Measurements from ENCODE around the gene WSCD1.

The WSCD1 gene

DNA sequence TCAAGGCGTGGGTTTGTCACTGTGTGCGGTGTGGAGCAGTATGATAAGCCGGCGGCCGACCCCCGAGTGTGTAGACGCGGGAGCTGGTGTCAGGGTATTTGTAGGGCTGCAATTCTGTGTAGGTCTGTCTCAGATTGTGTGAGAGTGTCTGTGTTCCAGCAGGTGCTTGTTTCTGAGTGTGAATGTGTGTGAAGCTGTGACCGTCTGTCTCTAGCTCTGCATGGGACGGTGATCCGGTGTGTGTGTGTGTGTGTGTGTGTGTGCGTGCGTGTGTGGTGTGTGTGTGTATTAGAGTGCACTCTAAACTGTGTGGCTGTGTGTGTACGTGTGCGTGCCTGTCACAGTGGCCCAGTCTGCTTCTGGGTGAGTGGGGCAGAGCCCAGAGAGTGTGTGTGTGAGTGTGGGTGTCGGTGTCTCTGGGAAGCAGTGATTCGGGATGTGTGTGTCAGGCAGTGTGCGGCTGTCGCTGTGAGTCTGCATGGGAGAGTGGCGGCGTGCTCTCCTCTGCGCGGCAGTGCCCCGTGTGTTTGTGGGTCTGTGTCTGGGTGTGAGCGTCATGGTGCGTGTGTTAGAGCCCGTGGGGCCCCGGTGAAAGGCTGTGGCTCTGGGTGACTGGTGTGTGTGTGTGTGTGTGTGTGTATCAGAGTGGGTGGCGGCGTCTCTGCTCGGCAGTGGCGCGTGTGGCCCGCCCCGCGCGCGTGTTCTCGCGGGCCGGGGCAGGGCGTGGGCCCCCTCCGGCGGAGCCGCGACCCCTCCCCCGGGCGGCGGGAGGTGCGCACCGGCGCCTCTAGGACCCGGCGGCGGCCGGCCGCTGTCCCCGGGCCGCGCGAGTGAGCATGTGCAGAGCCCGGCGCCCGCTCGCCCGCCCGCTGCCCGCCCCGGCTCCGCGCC lies at the start of gene WSCD1:
Gene WSCD1 (plus strand): TSS at position 841 of the 891 bp plus-strand sequence. CDS start 10,280 bp downstream, outside the sequence.
- peak; percentile 21 for DNase-seq

DNA sequence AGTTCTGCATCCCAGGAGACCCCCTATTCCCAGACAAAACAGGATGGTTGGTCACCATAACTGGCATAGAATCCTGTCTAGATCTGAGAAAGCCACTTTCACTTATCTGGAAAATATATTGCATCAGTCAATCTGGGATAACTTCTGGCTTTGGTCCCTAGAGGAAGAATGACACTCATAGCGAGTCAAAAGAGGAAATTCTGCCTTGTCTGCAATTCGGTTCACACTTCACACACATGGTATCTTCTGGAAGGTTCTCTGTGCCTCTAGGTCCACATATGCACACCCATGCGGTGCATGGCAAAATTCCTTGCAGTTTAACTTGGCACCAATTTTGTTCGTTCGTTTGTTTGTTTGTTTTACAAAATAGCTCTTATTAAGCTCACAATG lies 49.2 kb upstream of the WSCD1 start:
- no peak for DNase-seq

DNA sequence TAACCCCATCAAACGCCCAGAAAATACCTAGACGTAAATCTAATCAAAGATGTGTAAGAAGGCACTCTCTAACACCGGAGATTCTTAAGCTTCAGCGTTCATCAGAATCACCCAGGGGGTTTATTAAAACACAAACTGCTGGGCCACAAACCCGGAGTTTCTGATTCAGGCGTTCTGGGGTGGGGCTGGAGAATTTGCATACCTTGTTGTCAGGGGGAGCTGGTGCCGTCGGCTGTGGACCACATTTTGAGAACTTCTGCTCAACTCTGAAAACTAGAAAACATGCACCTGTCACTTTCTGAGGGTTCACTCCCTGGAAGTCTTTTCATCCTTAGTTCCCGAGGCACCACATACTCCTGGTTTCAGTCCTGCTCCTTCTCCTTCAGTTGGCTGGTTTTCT lies 48.6 kb upstream of the WSCD1 start:
- no peak for DNase-seq

- DNase-seq, result no peak
These were observed 46.9 kb upstream of the WSCD1 start for GRCh38 chr17:6023036-6023831.

- no peak for DNase-seq
These were observed 45.6 kb upstream of the WSCD1 start for GRCh38 chr17:6024576-6024975.

DNA sequence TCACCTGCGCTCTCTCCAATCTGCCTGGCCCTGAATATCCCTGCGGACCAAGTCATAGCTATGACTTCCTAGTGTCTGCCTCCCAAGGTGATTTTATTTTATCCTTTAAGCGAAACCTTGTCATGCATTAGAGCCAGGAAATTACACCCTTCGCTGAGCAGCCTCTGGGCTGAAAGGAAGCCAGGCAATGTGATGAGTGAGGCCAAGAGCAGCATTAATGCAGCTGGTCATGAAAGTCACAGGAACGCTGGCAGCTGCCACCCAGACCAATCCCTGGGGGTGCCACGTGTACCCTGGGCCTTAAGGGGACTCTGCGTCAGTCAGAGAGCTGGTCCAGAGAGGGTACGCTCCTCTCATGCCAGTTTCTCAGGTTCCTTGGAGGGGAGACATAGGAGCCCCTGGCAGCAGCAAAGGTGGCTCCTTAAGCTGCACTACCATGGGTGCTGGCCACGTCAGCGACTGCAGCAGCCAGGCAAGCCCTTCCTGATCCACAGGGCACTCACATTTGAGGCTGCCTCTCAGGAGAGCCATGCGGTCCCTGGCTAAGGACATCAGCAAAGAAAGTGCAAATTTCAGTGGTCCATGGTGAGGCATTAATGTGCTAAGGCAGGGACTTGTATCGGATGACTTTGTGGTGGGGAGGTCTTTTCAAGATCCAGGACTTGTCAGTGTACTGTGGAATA lies 42.7 kb upstream of the WSCD1 start:
- no peak for DNase-seq

DNA sequence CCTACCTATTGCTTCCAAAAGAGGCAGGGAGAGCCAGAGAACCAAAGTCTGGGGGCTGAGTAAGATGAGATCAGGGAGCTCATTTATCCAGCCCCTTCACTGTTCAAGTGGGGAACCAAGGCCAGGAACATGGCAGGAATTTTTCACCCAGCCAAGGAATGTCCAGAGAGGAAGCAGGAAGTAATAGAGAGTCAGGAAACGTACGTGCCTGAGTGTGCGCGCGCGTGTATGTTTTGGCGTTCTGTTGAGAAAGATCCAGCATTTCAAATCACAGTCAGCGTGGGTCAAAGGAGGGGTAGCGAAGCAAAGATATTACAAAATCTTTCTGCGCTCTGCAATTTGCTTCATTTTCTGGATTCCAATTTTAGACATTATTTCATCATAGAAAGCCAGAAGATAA lies 41.9 kb upstream of the WSCD1 start:
- DNase-seq, result no peak

GRCh38 chr17:6035801-6036394 lies 34.3 kb upstream of the WSCD1 start:
- no peak for DNase-seq

DNA sequence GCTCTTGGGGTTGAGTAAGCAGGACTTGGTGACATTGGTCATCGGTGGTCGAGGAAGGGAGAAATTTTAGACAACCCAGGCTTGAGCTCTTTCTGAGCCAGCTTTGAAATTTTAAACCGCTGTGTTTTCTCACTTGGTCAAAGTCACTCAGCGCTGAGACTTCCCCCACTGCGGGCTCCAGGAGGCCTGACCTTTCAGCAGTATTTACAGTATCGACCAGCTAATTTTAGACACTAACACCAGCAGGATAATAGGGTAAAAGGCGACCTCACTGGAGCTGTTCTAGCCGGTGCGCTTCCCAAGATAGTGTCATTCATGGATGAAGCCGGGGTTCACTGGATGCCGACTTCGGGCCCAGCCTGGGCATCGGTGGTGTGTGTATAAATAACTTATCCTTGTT lies 29.7 kb upstream of the WSCD1 start:
- DNase-seq, result no peak

DNA sequence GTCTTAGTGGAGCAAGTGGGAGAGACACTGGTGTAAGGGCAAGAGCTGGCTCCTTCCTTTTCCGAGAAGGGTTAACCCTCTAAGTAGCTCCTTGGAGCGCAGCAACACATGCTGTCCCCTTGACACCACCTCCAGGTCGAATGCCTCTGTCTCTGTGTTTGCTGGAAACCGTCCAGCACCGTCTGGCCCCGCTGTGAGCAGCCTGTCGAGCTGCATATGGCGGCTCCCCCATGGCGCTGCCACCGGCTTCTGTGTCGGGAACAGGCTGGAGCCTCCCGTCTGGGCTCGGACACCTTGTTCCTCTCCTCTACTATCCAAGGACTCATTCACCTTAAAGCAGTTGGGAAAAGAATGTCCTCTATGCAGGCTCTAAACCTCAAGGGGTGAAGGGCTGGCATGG lies 28.9 kb upstream of the WSCD1 start:
- no peak for DNase-seq

- DNase-seq, result no peak
These were observed 26.8 kb upstream of the WSCD1 start for GRCh38 chr17:6043405-6043804.

DNA sequence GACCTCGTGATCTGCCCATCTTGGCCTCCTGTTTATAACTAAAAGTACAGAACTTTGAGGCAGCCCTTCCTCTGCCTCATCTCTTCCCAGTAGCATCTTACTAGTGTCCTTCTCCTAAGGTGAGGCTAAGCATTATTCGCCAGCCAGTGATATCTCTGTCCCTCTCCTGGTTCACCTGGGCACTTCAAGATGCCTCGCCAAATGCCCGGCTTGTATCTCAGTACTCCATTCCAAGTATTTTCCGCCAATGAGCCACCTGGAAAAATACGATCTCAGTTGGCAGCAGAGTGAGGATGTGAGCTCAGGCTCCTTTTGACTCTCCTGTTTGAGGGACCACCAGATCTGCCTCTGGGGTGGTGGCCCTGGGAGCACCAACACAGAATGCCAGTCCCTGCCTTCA lies 25.9 kb upstream of the WSCD1 start:
- no peak for DNase-seq

DNA sequence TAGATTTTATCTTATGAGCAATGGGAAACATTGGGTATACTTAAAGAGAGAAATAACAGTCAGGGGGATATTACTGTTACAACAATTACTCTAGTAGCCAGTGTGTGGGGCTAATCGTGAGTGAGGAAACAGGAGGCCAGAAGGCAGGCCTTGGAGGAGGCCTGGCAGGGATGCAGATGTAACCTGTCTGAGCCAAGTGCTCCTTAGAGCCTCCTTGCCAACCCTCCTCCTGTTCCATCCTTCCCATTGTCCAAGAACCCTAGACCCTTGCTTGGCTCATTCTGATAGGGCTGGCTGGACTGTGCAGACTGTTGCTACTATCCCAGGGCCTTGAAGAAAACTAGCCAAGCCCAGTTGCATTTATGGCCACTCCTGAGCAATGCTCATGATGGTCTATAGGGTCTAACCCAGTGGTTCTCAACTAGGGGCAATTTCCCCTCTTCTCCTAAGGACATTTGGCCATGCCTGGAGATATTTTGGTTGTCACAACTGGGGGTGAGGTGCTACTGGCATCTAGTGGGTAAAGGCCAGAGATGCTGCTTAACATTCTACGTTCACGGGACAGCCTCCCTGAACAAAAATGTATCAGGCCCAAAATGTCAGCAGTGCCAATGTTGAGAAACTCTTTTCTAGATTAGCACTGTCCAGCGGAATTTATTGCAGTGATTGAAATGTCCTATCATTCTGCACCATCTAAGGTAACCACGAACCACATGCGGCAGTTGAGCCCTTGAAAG lies 24.4 kb upstream of the WSCD1 start:
- DNase-seq, result no peak

DNA sequence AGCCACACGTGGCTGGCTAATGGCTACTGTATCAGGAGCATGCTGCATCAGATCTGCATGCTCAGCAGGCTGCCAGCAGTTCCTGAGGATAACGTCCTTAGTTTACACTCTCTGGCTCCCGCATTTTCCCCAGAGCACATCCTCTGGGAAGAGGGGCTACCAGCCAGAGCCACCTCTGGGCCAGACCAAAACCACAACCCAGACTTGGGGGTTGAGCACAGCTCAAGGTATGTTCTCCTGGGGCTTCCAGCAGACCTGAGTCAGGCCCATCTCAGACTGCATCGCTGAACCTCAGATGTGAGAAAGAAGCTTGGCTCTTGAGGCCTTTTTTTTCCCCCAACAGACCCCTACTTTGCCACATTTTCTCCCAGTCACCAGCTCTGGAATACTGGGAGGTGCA lies 23.7 kb upstream of the WSCD1 start:
- no peak for DNase-seq

- DNase-seq, result no peak
These were observed 23.2 kb upstream of the WSCD1 start for GRCh38 chr17:6046931-6047330.

DNA sequence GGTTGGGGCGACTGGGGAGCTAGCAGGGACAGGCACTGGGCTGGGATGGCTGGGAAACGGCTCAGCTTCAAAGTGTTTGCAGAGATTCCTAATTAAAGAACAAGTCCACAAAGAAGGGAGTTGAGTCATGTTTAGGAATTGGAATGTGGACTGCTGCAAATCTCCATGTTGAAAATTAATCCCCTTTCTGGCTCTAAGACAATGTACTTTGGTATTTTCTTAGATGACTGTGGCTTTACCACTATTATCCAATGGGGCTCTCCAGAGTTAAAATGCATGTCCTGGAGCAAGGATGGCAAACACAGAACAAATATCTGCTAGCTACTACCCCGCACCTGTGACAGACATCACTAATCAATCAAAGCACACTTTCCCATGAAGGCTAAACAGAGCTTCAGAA lies 22.2 kb upstream of the WSCD1 start:
- DNase-seq, result no peak

GRCh38 chr17:6048486-6048885 lies 21.7 kb upstream of the WSCD1 start:
- DNase-seq, result no peak

DNA sequence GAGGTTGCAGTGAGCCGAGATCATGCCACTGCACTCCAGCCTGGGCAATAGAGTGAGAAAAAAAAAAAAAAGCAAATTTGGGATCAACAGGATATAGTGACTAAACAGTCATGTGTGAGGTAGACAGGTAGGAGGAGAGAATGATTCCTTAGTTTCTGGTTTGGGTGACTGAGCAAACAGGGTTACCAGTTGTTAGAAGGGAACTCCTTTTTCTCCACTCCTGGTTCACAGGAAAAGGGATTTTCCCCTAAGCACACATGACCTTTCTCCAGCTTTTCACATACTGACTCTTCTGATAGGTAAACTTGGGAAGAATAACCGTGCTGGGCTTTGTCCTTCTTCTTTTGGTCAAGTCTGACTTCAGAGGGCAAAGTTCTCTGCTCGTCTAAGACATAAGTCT lies 17.3 kb upstream of the WSCD1 start:
- DNase-seq, result no peak

DNA sequence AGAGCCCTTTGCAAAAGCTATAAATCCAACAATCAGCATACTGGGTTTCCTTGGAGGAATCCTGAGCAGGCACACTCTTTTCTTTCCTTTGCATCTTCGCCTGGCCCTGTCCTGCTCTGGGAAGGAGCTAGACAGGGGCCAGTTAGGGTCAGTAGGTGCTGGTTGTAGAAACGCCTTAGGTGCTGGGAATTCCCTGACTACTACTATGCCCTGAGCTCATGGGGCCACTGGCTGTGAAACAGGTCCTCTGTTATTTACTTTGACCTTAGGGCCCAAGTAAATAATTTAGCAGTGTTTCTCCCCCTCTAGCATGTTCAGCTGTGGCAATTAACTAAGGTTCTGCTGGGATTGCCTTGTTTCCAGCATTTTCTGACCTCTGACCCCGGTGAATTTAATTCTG lies 15.8 kb upstream of the WSCD1 start:
- no peak for DNase-seq

- no peak for DNase-seq
These were observed 14.1 kb upstream of the WSCD1 start for GRCh38 chr17:6056104-6056503.

DNA sequence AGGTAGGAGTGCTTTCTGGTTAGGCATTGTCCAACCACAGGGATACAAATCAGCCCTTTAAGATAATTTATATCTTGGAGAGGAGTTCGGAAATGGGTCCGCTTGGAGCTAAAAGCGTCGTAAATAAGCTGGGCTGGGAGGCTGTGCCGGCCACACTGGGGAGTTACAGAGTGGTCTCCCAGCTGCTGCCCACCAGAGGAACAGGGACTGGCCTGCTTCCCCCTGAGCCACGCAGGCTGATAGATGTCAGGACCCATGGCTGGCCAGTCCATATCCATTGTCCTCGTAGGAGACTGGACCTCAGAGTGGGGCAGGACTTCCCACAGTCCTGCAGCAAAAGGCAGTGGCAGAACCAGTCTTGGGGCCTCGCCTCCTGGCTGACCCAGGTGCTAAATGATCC lies 12.6 kb upstream of the WSCD1 start:
- DNase-seq, result no peak

GRCh38 chr17:6059406-6059805 lies 10.8 kb upstream of the WSCD1 start:
- DNase-seq, result no peak

GRCh38 chr17:6061290-6061689 lies 8.9 kb upstream of the WSCD1 start:
- no peak for DNase-seq
